Dedifferentiated amniotic fluid mesenchymal stem cell (primary cell): ENCODE measurements around the gene TBCE.
"Not testable (repeated sequence)": the region's sequence is repeated elsewhere in the genome, so short reads cannot be mapped to it uniquely, and the experiment has no call there.

Experiments
- DNase-seq: peaks from one replicate; pipeline ENCODE4 v3.0.0-alpha.2; 2016; ENCODE audit errors: extremely low spot score

Gene TBCE

DNA sequence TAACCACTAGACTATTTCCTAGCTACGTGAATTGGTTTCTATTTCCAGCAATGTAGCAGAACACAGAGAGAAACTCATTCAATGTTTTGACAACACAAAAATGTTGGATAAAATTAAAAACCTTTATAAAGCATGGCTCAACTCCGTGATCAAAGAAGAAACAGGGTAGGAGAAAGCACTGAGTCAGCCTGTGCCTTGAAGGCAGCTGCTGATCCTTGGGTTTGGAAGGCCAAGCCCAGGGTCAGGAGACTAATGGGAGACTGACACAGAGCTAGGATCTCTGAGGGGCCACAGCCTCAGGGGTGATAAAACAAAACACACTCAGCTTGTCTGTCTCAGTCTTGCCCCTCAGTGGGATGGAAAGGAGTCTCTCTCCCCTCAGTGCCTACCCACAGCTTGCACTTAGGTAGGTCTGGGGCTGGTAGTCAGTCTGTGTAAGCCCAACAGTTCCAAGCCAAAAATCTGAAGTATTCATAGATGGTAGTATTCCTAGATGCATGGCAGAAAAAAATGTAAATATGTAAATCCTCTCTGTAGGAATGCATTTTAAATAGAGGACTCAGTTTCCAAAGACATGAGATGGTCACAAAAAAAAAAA lies 83.8 kb downstream of the TBCE start:
- no peak for DNase-seq

DNA sequence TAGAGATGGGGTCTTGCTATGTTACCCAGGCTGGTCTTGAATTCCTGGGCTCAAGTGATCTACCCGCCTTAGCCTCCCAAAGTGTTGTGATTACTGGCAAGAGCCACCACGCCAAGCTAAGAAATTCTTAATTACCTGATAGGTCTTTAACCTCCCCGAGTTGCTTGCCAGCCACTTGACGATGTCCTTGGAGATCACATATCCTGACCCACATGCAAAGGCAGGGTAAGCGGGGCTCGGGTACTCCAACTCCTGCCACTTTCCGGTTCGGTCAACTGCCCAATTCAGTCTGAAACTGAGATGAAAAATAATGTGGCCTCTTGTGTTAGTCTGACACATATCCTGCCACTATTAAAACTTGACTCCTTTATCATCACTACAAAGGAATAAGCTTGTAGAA lies 86.8 kb downstream of the TBCE start:
- no peak for DNase-seq

DNA sequence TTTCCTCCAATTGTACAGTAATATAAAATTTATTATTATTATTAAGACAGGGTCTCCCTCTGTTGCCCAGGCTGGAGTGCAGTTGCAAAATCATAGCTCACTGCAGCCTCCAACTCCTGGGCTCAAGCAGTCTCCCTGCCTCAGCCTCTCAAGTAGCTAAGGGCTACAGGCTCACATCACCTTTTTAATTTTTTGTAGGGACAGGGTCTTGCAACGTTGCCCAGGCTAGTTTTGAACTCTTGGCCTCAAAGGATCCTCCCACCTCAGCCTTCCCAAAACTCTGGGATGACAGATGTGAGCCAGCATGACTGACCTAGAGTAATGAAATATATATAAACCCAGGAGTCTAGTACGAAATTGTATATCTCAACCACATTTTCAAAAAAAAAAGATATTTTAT lies 87.9 kb downstream of the TBCE start:
- no peak for DNase-seq

- DNase-seq, result no peak
Observed at GRCh38 chr1:235455823-235456222, 88.6 kb downstream of the TBCE start.

DNA sequence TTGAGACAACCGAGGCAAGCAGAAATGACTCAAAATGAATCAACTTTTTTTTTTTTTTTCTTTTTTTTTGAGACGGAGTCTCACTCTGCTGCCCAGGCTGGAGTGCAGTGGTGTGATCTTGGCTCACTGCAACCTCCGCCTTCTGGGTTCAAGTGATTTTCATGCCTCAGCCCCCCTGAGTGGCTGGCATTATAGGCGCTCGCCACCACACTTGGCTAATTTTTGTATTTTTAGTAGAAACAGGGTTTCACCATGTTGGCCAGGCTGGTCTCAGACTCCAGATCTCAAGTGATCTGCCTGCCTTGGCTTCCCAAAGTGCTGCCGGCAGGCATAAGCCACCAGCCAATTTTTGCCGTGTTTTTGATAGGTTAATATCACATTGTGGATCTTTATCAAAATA lies 90.6 kb downstream of the TBCE start:
- not testable (repeated sequence) for DNase-seq

DNA sequence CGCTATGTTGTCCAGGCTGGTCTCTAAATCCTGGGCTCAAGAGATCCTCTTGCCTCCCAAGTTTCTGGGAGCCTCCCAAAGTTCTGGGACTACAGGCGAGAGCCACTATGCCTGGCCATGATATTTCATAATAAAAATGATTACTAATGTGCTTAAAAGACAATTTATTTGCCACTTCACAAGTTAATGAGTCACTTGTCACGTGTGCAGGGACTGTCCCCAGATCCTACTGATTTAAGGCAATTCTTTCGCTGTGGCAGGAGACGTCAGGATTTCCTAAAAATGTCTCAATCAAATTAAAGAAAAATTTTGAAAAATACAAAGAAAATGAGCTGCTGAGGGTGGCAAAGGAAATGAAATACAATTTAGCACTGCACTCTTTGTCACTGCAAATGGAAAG lies 93.5 kb downstream of the TBCE start:
- no peak for DNase-seq

- no peak for DNase-seq
Observed at GRCh38 chr1:235461954-235462353, 94.7 kb downstream of the TBCE start.

- not testable (repeated sequence) for DNase-seq
Observed at GRCh38 chr1:235462832-235463231, 95.6 kb downstream of the TBCE start.

DNA sequence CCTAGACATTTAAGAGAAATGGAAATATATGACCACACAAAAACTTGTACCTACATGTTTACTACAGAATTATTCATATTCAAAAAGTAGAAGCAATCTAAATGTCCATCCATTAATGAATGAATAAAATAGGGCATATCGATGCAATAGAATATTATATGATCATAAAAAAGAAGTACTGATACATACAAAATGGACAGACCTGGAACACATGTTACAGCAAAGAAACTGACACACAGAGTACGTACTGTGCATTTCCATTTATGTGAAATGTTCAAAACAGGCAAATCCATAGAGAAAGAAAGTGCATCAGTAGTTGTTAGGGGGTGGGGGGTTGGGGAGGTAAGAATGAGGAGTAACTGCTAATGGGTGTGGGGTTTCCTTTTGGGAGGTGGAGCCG lies 97.8 kb downstream of the TBCE start:
- DNase-seq, result no peak

DNA sequence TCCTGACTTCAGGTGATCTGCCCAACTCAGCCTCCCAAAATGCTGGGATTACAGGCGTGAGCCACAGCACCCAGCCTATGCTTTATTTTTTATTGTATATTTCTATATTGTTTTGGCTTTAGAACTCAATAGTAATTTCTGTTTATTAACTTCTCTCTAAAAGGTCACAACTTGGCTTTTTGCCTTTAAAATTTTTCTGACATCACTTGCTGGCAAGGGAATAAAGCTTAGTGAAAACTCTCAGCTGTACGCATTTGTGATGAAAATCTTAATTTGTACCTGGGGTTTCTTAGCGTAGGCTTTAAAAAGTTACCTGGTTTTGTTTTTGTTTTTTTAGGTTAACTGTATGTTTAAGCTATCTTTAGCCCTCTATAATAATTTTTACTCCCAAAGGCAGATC lies 100.8 kb downstream of the TBCE start:
- no peak for DNase-seq

DNA sequence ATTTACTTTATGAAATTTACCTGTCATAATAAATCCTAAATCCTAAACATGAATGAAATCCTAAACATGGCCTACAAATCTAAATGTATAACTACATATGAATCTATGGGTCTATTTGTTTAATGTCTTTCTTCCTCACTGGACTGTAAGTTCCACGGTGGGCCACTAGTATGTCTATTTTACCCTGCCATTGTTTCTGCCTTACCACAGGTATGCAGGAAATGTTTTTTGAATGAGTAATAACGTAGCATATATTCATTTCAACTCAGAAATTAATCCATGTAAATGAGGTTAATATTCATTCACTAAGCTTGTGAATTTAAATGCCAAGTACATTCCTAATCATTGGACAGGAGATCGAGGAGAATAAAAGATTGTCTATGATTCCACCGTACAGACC lies 101.7 kb downstream of the TBCE start:
- no peak for DNase-seq

GRCh38 chr1:235469897-235470296 lies 102.7 kb downstream of the TBCE start:
- DNase-seq, result not testable (repeated sequence)

DNA sequence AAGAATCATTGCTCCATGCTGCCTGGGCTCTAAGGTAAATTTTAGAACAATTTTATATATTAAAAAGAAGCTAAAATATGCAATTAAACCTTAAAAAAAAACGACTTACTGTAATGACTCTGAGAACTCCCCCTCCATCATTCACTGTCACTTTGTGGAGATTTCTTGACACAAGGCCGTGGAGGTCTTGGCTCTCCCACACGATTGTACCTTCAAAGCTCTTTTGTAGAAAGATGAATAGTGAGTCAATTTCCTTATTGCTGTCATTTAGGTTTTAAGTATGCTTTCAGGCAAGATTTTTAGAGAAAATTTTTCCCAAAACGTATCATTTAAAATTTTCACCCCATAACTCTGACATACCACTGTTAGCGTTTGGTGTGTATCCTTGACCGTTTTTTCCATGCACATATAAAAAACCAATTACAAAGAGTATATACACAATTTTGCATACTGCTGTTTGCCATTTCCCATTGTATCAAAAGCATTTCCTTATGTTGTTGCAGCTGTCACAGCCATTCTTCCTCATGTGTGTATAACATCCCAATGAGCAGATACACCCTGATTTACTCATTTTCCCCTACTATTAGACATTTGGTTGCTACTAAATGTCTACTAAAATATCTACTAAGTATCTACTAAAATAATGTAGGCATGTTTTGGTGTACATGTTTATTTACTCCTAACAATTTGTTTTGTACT lies 103.7 kb downstream of the TBCE start:
- no peak for DNase-seq

- no peak for DNase-seq
Observed at GRCh38 chr1:235473806-235474205, 106.6 kb downstream of the TBCE start.

- DNase-seq, result no peak
Observed at GRCh38 chr1:235483090-235483489, 115.9 kb downstream of the TBCE start.

DNA sequence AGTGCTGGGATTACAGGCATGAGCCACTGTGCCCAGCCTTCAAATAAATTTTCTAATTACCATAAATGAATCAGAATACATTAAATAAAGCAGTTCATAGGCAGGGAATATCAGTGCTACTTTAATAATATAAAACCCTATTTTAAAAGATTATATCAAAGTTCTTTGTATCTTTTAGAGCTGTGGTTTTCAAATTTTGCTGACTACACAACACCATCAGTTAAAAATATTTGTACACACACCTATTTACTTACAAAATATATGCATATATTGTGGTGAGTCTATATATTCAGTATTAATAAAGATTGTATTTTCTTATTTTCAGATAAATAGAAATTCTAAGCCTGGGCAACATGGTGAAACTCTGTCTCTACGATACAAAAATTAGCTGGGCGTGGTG lies 118.3 kb downstream of the TBCE start:
- no peak for DNase-seq

GRCh38 chr1:235486321-235486720 lies 119.1 kb downstream of the TBCE start:
- DNase-seq, result no peak

DNA sequence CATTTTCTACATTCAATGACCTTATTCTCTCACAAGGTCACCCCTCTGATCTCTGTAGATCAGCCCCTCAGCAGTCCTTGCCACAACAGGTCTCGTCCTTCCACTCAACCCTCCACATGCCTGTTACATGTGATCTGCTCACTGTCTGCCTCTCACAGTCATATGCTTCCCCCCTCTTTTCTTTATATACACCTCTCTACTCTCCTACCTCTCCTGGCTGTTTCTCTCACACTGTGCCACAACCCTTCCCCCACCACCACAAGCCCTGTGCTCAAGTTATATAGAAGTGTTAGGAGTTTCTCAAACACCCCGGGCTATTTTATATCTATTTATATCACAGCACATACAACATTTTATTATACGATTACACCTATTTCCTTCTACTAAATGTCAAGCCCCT lies 124.4 kb downstream of the TBCE start:
- no peak for DNase-seq

GRCh38 chr1:235494531-235494930 lies 127.3 kb downstream of the TBCE start:
- DNase-seq, result no peak

GRCh38 chr1:235495030-235495429 lies 127.8 kb downstream of the TBCE start:
- no peak for DNase-seq

DNA sequence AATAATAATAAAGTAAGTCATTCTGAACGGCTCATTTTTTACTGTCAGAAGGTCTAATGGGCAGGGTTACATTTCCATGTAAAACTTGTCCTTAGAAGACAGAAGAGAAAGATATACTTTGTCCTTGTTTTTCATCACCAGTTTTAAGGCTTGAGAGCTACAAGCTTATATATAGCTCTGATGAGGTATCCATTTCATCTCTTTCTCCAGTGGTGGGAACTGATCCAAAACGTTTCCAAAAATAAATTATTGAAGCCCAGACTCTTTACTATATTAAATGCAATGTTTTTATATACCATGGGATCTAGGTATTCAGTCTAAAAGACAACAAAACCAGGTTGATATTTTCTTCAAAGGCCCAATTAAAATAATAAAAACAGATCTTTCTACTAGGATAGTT lies 128.3 kb downstream of the TBCE start:
- no peak for DNase-seq

DNA sequence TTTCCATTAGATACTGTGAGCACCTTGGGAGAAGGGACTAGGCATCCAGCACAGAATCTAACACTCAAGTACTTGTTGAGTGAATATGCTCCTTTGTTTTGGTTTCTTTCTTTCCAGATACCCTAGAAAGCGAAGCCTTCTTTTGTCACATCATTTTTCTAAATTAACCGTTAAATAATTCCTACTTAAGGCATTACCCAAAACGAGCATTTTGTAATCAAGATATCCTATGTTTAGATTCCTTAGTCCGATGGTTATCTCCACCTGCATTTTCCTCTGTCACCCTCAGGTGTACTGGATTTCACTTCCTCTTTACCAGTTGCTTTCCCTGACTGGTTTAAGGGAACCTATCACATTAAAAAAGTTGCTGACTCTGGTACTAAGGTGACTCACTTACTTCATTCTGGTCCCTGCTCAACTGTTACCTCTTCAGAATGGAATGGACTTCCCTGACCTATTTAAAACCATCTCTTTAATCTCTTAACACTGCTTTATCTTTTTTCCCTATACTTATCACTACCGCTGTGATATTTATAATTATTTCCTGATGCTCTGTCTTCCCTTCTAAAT lies 133.8 kb downstream of the TBCE start:
- no peak for DNase-seq
